DOHH2 (cell line): ENCODE data around the gene NKIRAS1.

Experiments used
- EZH2phosphoT487 ChIP-seq: fragments of 200-600 bp; sonication (generic); IDR thresholded peaks from 2 replicates; pipeline ENCODE4 v1.6.1; 2017; ENCODE audit warnings: borderline replicate concordance, mild to moderate bottlenecking, antibody characterized with exemption, low read length, moderate library complexity, mixed read lengths
- TF ChIP-seq, protein P1 (sequence below): fragments of 200-600 bp; sonication (generic); IDR thresholded peaks from one replicate; pipeline ENCODE4 v1.5.1; 2014; ENCODE audit warnings: antibody characterized with exemption, mild to moderate bottlenecking, low read depth, low read length; ENCODE audit not compliant: poor library complexity, severe bottlenecking

DNA sequence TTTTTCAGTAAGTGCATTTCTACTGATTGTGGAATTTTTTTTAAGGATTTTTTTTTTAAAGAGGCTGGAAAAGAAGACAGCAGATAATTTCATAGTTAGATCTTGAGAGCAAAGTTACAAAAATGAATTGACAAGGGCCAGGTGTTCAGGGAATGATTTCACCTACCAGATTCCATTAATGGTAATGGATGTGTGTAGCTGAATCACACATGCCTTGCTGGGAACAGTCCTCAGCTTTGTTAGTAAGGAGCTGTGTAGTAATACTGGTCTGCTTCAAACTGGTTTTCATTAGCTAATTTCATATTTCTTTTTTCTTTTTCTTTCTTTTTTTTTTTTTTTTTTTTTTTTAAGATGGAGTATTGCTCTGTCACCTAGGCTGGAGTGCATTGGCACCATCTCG is 44.3 kb upstream of the NKIRAS1 start:
- TF ChIP-seq, protein P1, sequence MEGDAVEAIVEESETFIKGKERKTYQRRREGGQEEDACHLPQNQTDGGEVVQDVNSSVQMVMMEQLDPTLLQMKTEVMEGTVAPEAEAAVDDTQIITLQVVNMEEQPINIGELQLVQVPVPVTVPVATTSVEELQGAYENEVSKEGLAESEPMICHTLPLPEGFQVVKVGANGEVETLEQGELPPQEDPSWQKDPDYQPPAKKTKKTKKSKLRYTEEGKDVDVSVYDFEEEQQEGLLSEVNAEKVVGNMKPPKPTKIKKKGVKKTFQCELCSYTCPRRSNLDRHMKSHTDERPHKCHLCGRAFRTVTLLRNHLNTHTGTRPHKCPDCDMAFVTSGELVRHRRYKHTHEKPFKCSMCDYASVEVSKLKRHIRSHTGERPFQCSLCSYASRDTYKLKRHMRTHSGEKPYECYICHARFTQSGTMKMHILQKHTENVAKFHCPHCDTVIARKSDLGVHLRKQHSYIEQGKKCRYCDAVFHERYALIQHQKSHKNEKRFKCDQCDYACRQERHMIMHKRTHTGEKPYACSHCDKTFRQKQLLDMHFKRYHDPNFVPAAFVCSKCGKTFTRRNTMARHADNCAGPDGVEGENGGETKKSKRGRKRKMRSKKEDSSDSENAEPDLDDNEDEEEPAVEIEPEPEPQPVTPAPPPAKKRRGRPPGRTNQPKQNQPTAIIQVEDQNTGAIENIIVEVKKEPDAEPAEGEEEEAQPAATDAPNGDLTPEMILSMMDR = no peak
- no peak for TF ChIP-seq EZH2phosphoT487
